H9 (cell line): ENCODE results near the gene ZNF672. TPM values are rescaled to one million over a fixed set of nuclear protein-coding genes. Genes with fewer than 3 reads are reported as not detected.

Experiments
- DNase-seq: peaks from one replicate; pipeline ENCODE4 v3.0.0-alpha.2; 2017
- H2AFZ ChIP-seq: one replicate; pipeline ENCODE4 v1.6.1; 2013; ENCODE audit warnings: mild to moderate bottlenecking, low read length, control low read depth, moderate library complexity
- H2AK5ac ChIP-seq: 2 replicates; pipeline ENCODE4 v1.6.1; 2013; ENCODE audit warnings: low read length, control low read depth, mixed read lengths; ENCODE audit not compliant: insufficient read length
- H2BK120ac ChIP-seq: one replicate; pipeline ENCODE4 v1.6.1; 2013; ENCODE audit warnings: low read depth, mild to moderate bottlenecking, low read length, control low read depth, inconsistent platforms; ENCODE audit not compliant: poor library complexity, severe bottlenecking
- H2BK12ac ChIP-seq: 2 replicates; pipeline ENCODE4 v1.6.1; 2013; ENCODE audit warnings: low read length, control low read depth, mixed read lengths, low read depth; ENCODE audit not compliant: insufficient read length
- H2BK15ac ChIP-seq: 2 replicates; pipeline ENCODE4 v1.6.1; 2013; ENCODE audit warnings: low read depth, low read length, control low read depth
- H2BK20ac ChIP-seq: one replicate; pipeline ENCODE4 v1.6.1; 2013; ENCODE audit warnings: low read depth, mild to moderate bottlenecking, low read length, control low read depth, inconsistent platforms; ENCODE audit not compliant: poor library complexity, severe bottlenecking
- H2BK5ac ChIP-seq: 2 replicates; pipeline ENCODE4 v1.6.1; 2013; ENCODE audit warnings: low read length, control low read depth, mixed read lengths; ENCODE audit not compliant: insufficient read length
- H3K14ac ChIP-seq: 2 replicates; pipeline ENCODE4 v1.6.1; 2013; ENCODE audit warnings: low read length, control low read depth; ENCODE audit not compliant: insufficient read depth
- H3K18ac ChIP-seq: 2 replicates; pipeline ENCODE4 v1.6.1; 2013; ENCODE audit warnings: low read depth, mild to moderate bottlenecking, mixed read lengths, low read length, control low read depth; ENCODE audit not compliant: insufficient read length
- H3K23ac ChIP-seq: 2 replicates; pipeline ENCODE4 v1.6.1; 2013; ENCODE audit warnings: low read length, control low read depth, mixed read lengths, low read depth; ENCODE audit not compliant: insufficient read length
- H3K23me2 ChIP-seq: 2 replicates; pipeline ENCODE4 v1.6.1; 2013; ENCODE audit warnings: low read depth, mild to moderate bottlenecking, mixed read lengths, low read length, control low read depth; ENCODE audit not compliant: insufficient read length, poor library complexity, severe bottlenecking
- H3K27ac ChIP-seq: 2 replicates; pipeline ENCODE4 v1.5.1; 2013; ENCODE audit warnings: low read length, control low read depth, mixed read lengths, low read depth; ENCODE audit not compliant: insufficient read length
- H3K27me3 ChIP-seq: 2 replicates; pipeline ENCODE4 v1.6.1; 2013; ENCODE audit warnings: low read length, control low read depth, inconsistent platforms; ENCODE audit not compliant: insufficient read depth
- H3K4ac ChIP-seq: 2 replicates; pipeline ENCODE4 v1.6.1; 2013; ENCODE audit warnings: low read depth, mild to moderate bottlenecking, control low read depth, inconsistent platforms, low read length, moderate library complexity
- H3K4me1 ChIP-seq: 2 replicates; pipeline ENCODE4 v1.6.1; 2013; ENCODE audit warnings: low read length, control low read depth, inconsistent platforms; ENCODE audit not compliant: insufficient read depth
- H3K4me2 ChIP-seq: 2 replicates; pipeline ENCODE4 v1.6.1; 2013; ENCODE audit warnings: low read length, control low read depth, mixed read lengths; ENCODE audit not compliant: insufficient read length, insufficient read depth
- H3K56ac ChIP-seq: 2 replicates; pipeline ENCODE4 v1.6.1; 2013; ENCODE audit warnings: low read depth, mild to moderate bottlenecking, mixed read lengths, low read length, control low read depth; ENCODE audit not compliant: insufficient read length
- H3K79me1 ChIP-seq: 2 replicates; pipeline ENCODE4 v1.6.1; 2013; ENCODE audit warnings: low read depth, mild to moderate bottlenecking, moderate library complexity, low read length, control low read depth, inconsistent platforms; ENCODE audit not compliant: insufficient read depth, poor library complexity, severe bottlenecking
- H3K79me2 ChIP-seq: 2 replicates; pipeline ENCODE4 v1.6.1; 2013; ENCODE audit warnings: low read length, control low read depth, inconsistent platforms; ENCODE audit not compliant: insufficient read depth
- H3K9ac ChIP-seq: 2 replicates; pipeline ENCODE4 v1.6.1; 2013; ENCODE audit warnings: low read length, control low read depth, mixed read lengths; ENCODE audit not compliant: insufficient read length; ENCODE audit errors: extremely low read depth
- H3K9me3 ChIP-seq: one replicate; pipeline ENCODE4 v1.6.1; 2013; ENCODE audit warnings: low read depth, low read length, inconsistent platforms; ENCODE audit not compliant: control insufficient read depth
- H3T11ph ChIP-seq: one replicate; pipeline ENCODE4 v1.6.1; 2013; ENCODE audit warnings: mild to moderate bottlenecking, low read length, control low read depth, inconsistent platforms
- H4K20me1 ChIP-seq: one replicate; pipeline ENCODE4 v1.6.1; 2013; ENCODE audit not compliant: control insufficient read depth, insufficient read length, insufficient read depth
- H4K5ac ChIP-seq: 2 replicates; pipeline ENCODE4 v1.6.1; 2013; ENCODE audit warnings: low read depth, mild to moderate bottlenecking, mixed read lengths, low read length, control low read depth; ENCODE audit not compliant: insufficient read length
- H4K8ac ChIP-seq: replicated peaks from 2 replicates; pipeline ENCODE4 v1.6.1; 2013; ENCODE audit warnings: low read length, control low read depth, mixed read lengths, low read depth; ENCODE audit not compliant: insufficient read length
- H4K91ac ChIP-seq: 2 replicates; pipeline ENCODE4 v1.6.1; 2013; ENCODE audit warnings: low read depth, mild to moderate bottlenecking, moderate library complexity, mixed read lengths, low read length, control low read depth; ENCODE audit not compliant: insufficient read length
- H3K27ac Mint-ChIP-seq, 3 experiments: 2 replicates in 2 of 3; 3 replicates in 1 of 3; pipeline ENCODE4 v1.8.0; 2020 to 2021; ENCODE audit warnings: mixed read lengths in 3 of 3, mild to moderate bottlenecking in 1 of 3, moderate library complexity in 1 of 3
- H3K27me3 Mint-ChIP-seq: 2 replicates; pipeline ENCODE4 v1.8.0; 2021; ENCODE audit warnings: low read depth, mild to moderate bottlenecking, moderate library complexity, mixed read lengths
- H3K36me3 Mint-ChIP-seq, 3 experiments: 2 replicates in 2 of 3; 3 replicates in 1 of 3; pipeline ENCODE4 v1.8.0; 2020 to 2021; ENCODE audit warnings: low read depth in 3 of 3, mixed read lengths in 3 of 3; ENCODE audit not compliant: insufficient read depth in 1 of 3
- H3K4me1 Mint-ChIP-seq, 2 experiments: 2 replicates each; pipeline ENCODE4 v1.8.0; 2020; ENCODE audit warnings: mixed read lengths in 2 of 2
- H3K4me3 Mint-ChIP-seq, 2 experiments: 2 replicates in 1 of 2; 3 replicates in 1 of 2; pipeline ENCODE4 v1.8.0; 2020 to 2021; ENCODE audit warnings: mild to moderate bottlenecking in 2 of 2, mixed read lengths in 2 of 2, moderate library complexity in 1 of 2
- H3K9me3 Mint-ChIP-seq, 2 experiments: 2 replicates in 1 of 2; 3 replicates in 1 of 2; pipeline ENCODE4 v1.8.0; 2020; ENCODE audit warnings: mild to moderate bottlenecking in 2 of 2, mixed read lengths in 2 of 2, moderate library complexity in 1 of 2
- WGBS: extraction: QIAGEN DNeasy Blood & Tissue Kit; methylation state at CpG from one replicate; pipeline ENCODE4 v1.1.7; 2013; ENCODE audit warnings: missing lambda C conversion rate, low lambda C conversion rate, mixed read lengths; ENCODE audit not compliant: insufficient read length; ENCODE audit errors: extremely low coverage; 5-methylcytosine and 5-hydroxymethylcytosine counted together
- total RNA-seq: library from RNA; stranded (reverse); gene quantifications from 2 replicates; pipeline ENCODE4 v1.2.1, GENCODE V29; 2021
- TF ChIP-seq, protein P1 (sequence below): fragments of 200-600 bp; sonication (generic); conservative IDR thresholded peaks from 3 replicates; pipeline ENCODE4 v1.8.0; 2021; ENCODE audit warnings: antibody characterized with exemption, mild to moderate bottlenecking

ZNF672 gene
- total RNA-seq, 1 experiment from 2014 or later: 29.4 TPM

DNA sequence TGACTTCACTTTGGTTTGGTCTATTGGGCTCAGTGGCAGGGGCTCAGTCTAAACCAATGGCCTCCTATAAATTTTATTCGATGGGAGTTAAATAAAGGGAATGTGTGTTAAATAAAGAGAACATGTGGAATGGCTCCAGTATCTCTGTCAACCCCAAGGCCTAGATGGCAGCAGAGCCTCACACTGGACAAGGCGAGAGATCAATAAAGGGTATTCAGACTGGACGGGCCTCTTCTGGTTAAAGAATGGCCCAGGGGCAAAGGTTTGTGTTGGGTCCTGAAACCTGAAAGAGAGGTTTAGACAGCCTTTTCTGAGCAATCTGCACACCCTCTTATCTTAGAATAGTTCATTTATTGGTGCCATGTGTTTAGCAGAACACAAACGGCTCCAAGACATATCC lies 47.0 kb upstream of the ZNF672 start:
- Histone ChIP-seq H2AFZ (no peak overlapping the region), H3K9ac (no peak overlapping the region), H3K79me2 (no peaks in the 10 kb centered on the region), H3K4me1 (no peaks in the 10 kb centered on the region), H2BK12ac (no peak overlapping the region), H3K14ac (no peak overlapping the region), H3K27me3 (no peaks in the 10 kb centered on the region), H2BK120ac (no peak overlapping the region), H2BK5ac (no peak overlapping the region), H4K5ac (no peak overlapping the region), H4K8ac (no peak overlapping the region), H3K4ac (no peak overlapping the region), H2BK20ac (no peak overlapping the region), H3K56ac (no peak overlapping the region), H4K91ac (no peak overlapping the region), H3K23me2 (no peaks in the 10 kb centered on the region), H3K27ac (no peak overlapping the region), H3T11ph (no peak overlapping the region), H3K9me3 (peaks cover 79% of the 10 kb centered on the region), H4K20me1 (no peaks in the 10 kb centered on the region), H2AK5ac (no peak overlapping the region), H3K4me2 (no peak overlapping the region), H3K79me1 (no peaks in the 10 kb centered on the region), H2BK15ac (no peak overlapping the region), H3K23ac (no peak overlapping the region), H3K18ac (no peak overlapping the region)
- Mint-ChIP-seq H3K4me3 (no peak overlapping the region), H3K27ac (no peak overlapping the region), H3K4me1 (no peaks in the 10 kb centered on the region), H3K9me3 (peaks cover 81 to 92% of the 10 kb centered on the region in 2 experiments), H3K27me3 (peaks cover 2% of the 10 kb centered on the region), H3K36me3 (peaks cover 4 to 19% (median 5%) of the 10 kb centered on the region in 3 experiments; a peak in 6 of 7 replicates)
- TF ChIP-seq, protein P1, sequence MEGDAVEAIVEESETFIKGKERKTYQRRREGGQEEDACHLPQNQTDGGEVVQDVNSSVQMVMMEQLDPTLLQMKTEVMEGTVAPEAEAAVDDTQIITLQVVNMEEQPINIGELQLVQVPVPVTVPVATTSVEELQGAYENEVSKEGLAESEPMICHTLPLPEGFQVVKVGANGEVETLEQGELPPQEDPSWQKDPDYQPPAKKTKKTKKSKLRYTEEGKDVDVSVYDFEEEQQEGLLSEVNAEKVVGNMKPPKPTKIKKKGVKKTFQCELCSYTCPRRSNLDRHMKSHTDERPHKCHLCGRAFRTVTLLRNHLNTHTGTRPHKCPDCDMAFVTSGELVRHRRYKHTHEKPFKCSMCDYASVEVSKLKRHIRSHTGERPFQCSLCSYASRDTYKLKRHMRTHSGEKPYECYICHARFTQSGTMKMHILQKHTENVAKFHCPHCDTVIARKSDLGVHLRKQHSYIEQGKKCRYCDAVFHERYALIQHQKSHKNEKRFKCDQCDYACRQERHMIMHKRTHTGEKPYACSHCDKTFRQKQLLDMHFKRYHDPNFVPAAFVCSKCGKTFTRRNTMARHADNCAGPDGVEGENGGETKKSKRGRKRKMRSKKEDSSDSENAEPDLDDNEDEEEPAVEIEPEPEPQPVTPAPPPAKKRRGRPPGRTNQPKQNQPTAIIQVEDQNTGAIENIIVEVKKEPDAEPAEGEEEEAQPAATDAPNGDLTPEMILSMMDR: no peak
- no CpG with 5 or more reads among the region's 4 CpGs for WGBS
- no peak for DNase-seq
